Esophagus squamous epithelium (tissue), 5 donors: ENCODE data around the gene MPZL1. TPM values are rescaled to one million over a fixed set of nuclear protein-coding genes. Genes with fewer than 3 reads are reported as not detected.
A peak's percentile ranks its signal among the peaks of the same experiment; 100 is the strongest.

Experiments
- DNase-seq: peaks from one replicate; lab custom pipeline; 2025; lab: John Stamatoyannopoulos, UW
- H3K27ac ChIP-seq, 4 donors: fragments of 200-600 bp; sonication (generic); one replicate each; pipeline ENCODE4 v1.5.1; 2016 to 2019; ENCODE audit warnings: mild to moderate bottlenecking in 1 of 4
- H3K27me3 ChIP-seq, 4 donors: fragments of 200-600 bp; sonication (generic); 1 replicate in 3 of 4; 2 replicates in 1 of 4; pipeline versions ENCODE4 v1.5.1 to v1.6.0; 2017 to 2021; ENCODE audit warnings: antibody characterized with exemption in 1 of 4
- H3K36me3 ChIP-seq, 3 donors: fragments of 200-600 bp; sonication (generic); one replicate each; pipeline ENCODE4 v1.5.1; 2016 to 2019
- H3K4me1 ChIP-seq, 3 donors: fragments of 200-600 bp; sonication (generic); one replicate each; pipeline ENCODE4 v1.5.1; 2017 to 2019
- H3K4me3 ChIP-seq, 4 donors: fragments of 200-600 bp; sonication (generic); 1 replicate in 3 of 4; 2 replicates in 1 of 4; pipeline ENCODE4 v1.5.1; 2016 to 2019; ENCODE audit warnings: mild to moderate bottlenecking in 2 of 4, moderate library complexity in 1 of 4
- H3K9me3 ChIP-seq, 3 donors: fragments of 200-600 bp; sonication (generic); one replicate each; pipeline ENCODE4 v1.5.1; 2016 to 2019
- CTCF ChIP-seq, 6 experiments: fragments of 450-650 bp in 4 of 6; fragments of 200-600 bp in 2 of 6; sonication (generic) in 2 of 6; IDR thresholded peaks; one replicate each; pipeline ENCODE4 v1.5.1; 2016 to 2019; ENCODE audit warnings: antibody characterized with exemption in 6 of 6, mild to moderate bottlenecking in 4 of 6, moderate library complexity in 4 of 6
- POLR2A ChIP-seq, 4 donors: fragments of 450-650 bp; IDR thresholded peaks; one replicate each; pipeline ENCODE4 v1.6.1; 2017; ENCODE audit warnings: antibody characterized with exemption in 4 of 4, mild to moderate bottlenecking in 4 of 4, moderate library complexity in 3 of 4
- WGBS, 2 donors: methylation state at CpG; one replicate each; pipeline ENCODE4 v1.1.5; 2018; 5-methylcytosine and 5-hydroxymethylcytosine counted together
- intact Hi-C: fragments of 100-400 bp; cut with DNase I; formaldehyde crosslinking; loops from one replicate; pipeline ENCODE4 v1.15.0; 2022
- total RNA-seq, 4 donors: library from RNA; depleted of rRNA; stranded (reverse); fragments of >200 nt; gene quantifications; one replicate each; pipeline ENCODE4 v1.1.0, GENCODE V29; 2016
- donor health status: DM: yes; HTN: yes; CAD: no.

MPZL1 gene
- total RNA-seq, 4 donors from 2014 or later, result 36.6 to 80.5 (median 74.3) TPM

DNA sequence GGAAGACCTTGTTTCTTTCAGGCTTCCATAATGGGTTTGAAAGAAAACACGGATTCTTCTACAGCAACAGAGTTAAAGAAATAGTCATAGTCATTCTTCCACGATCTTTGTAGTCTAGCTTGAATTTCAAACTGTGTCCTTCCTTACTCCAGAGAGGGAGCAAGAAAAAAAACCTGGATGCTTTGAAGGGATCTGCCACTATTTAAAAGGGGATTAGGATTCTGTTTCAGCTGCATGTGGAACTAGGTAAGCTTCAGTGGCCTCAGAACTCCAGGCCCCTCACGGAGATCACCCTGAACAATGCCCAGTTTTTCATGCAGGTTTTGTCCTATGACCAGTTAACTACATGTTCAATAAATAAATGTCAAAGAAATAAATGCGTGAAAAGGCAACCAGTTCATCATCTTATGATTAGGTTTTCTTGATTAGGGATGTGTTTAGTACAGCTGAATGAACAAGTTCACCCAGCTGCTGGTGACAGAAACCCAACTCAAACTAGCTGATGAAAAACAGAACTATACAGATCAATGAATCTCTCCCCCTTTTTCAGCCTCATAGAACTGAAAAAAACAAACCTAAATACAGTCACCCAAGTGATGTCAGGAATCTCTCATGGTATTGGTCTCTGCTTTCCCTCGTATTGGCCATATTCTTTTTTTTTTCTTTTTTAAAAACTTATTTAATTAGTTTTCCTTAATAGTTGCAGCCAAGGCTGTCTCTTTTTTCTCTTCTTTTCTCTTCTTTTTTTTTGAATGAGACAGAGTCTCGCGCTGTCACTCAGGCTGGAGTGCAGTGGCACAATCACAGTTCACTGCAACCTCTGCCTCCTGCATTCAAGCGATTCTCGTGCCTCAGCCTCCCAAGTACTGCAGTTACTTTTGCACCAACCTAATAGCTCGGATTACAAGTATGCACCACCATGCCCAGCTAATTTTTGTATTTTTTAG is 14.6 kb upstream of the MPZL1 start:
- H3K27ac ChIP-seq, result no peak overlapping the region
- no peak for DNase-seq
- intact Hi-C loops, result no loop called here
- H3K4me1 ChIP-seq, result peaks cover 0 to 4% (median 0%) of the 10 kb centered on the region in 3 donors
- TF ChIP-seq CTCF (IDR thresholded peaks at IDR 0.05) (no peak), POLR2A (IDR thresholded peaks at IDR 0.05) (no peak)
- H3K9me3 ChIP-seq, result no peaks in the 10 kb centered on the region
- peaks cover 0 to 6% (median 0%) of the 10 kb centered on the region in 4 donors for H3K27me3 ChIP-seq
- no peak overlapping the region for H3K4me3 ChIP-seq
- 80 to 88% methylated on average over 10 of the region's 10 CpGs for WGBS, 2 donors
- H3K36me3 ChIP-seq, result no peaks in the 10 kb centered on the region

GRCh38 chr1:167707942-167708341 is 13.8 kb upstream of the MPZL1 start:
- TF ChIP-seq CTCF (IDR thresholded peaks at IDR 0.05) (no peak), POLR2A (IDR thresholded peaks at IDR 0.05) (no peak)
- intact Hi-C loops, result no loop called here
- Histone ChIP-seq H3K9me3 (no peaks in the 10 kb centered on the region), H3K27ac (no peak overlapping the region), H3K4me1 (peaks cover 0 to 4% (median 0%) of the 10 kb centered on the region in 3 donors), H3K36me3 (no peaks in the 10 kb centered on the region), H3K27me3 (peaks cover 0 to 6% (median 0%) of the 10 kb centered on the region in 4 donors), H3K4me3 (no peak overlapping the region)
- WGBS, 2 donors, result 48 to 72% methylated on average over 4 of the region's 4 CpGs
- DNase-seq, result no peak

DNA sequence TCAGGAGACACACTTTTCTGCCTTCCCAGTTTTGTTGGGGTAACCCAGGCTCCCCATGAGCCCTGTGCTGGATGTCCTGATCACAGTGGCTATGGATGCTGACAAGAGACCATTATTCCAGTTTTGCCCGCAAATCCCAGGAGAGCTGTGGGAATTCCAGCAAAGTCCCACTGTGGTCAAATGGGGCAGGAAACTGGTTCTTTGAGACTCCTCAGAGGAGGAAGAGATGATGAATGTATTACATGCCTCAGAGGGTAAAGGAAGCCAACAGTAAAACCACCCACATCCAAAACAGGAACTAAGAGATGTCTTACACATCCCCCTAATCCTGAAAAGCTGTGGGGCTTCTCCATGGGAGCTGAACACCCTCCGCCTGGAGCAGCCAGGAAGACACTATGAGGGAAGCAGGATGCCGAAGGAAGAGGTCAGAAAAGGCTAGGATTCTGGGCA is 12.8 kb upstream of the MPZL1 start:
- no peak for DNase-seq
- Histone ChIP-seq H3K4me3 (no peak overlapping the region), H3K4me1 (peaks cover 0 to 13% (median 4%) of the 10 kb centered on the region in 3 donors), H3K9me3 (no peaks in the 10 kb centered on the region), H3K27ac (no peak overlapping the region), H3K36me3 (no peaks in the 10 kb centered on the region), H3K27me3 (no peaks in the 10 kb centered on the region)
- intact Hi-C loops, result no loop called here
- TF ChIP-seq CTCF (IDR thresholded peaks at IDR 0.05) (no peak), POLR2A (IDR thresholded peaks at IDR 0.05) (no peak)
- 72 to 79% methylated on average over 3 of the region's 3 CpGs for WGBS, 2 donors

- peak overlapping the region in 1 of 4 donors; percentile 16 for H3K27ac ChIP-seq
Observed at GRCh38 chr1:167710836-167711235, 10.9 kb upstream of the MPZL1 start.

More at GRCh38 chr1:167710836-167711235, 10.9 kb upstream of the MPZL1 start:
- 53 to 90% methylated on average over 1 of the region's 1 CpG for WGBS, 2 donors
- no peak for TF ChIP-seq CTCF (IDR thresholded peaks at IDR 0.05)
- no peak for TF ChIP-seq POLR2A (IDR thresholded peaks at IDR 0.05)
- no peak for DNase-seq
- Histone ChIP-seq H3K27me3 (no peaks in the 10 kb centered on the region), H3K4me3 (no peak overlapping the region), H3K4me1 (peaks cover 0 to 24% (median 7%) of the 10 kb centered on the region in 3 donors), H3K36me3 (no peaks in the 10 kb centered on the region), H3K9me3 (no peaks in the 10 kb centered on the region)
- intact Hi-C loops, result no loop called here
